GM18873 (cell line): ENCODE results near the gene APOA4.
"Not testable (repeated sequence)": the region's sequence is repeated elsewhere in the genome, so short reads cannot be mapped to it uniquely, and the experiment has no call there.

Experiments
- ATAC-seq: cut with Tn5 transposase; IDR thresholded peaks from one replicate; pipeline ENCODE4 v1.9.1; 2021; ENCODE audit warnings: mild to moderate bottlenecking, moderate library complexity, moderate number of reproducible peaks; ENCODE audit not compliant: unreplicated experiment, low FRiP score

The APOA4 gene

DNA sequence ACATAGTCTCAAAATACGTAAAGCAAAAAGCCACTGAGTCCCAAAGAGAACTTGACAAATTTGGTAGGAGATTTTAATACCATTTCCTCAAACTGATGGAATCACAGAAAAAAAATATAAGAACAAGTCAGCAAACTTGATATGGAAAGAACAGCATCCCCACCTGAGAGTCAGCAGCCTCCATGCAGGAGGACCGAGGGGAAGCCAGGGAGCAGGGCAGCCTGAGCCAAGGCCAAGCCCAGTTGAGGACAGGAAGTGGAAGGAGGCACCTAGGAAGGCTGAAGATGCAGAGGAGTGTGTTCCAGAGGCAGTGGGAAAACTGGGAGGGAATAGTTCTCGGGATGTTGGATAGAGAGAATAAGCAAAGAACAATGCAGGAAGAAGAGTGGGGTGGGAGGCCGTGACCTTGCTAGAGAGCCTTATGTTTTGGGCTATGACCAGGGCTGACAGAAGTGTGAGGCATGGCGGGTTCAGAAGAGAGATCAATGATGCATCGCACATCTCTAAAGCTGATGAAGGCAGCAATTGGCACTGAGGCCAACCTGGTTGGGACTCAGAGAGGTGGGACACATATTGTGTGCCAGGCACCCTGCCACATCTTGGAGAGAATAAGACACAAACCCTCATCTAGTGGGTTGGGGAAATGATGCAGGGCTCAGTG lies 15.4 kb downstream of the APOA4 start:
- ATAC-seq: no peak

DNA sequence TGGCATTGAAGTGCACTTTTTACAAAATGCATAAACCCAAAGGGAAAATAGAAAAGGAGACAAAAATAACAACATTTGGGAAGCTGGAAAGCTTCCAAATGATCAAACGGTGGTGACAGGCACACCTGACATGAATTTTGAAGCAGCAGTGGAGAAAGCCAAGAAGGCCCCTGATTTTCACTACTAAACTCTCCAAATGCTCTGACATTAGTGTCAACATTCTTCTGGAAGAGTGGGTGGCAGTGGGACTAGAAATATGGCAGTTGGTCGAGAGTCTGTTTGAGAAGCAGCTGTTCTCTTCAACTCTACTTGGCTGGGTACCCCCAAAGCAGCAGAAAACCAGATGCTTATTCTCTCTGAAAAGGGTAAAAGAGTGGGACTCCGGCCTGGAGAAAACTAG lies 19.1 kb downstream of the APOA4 start:
- ATAC-seq: no peak

DNA sequence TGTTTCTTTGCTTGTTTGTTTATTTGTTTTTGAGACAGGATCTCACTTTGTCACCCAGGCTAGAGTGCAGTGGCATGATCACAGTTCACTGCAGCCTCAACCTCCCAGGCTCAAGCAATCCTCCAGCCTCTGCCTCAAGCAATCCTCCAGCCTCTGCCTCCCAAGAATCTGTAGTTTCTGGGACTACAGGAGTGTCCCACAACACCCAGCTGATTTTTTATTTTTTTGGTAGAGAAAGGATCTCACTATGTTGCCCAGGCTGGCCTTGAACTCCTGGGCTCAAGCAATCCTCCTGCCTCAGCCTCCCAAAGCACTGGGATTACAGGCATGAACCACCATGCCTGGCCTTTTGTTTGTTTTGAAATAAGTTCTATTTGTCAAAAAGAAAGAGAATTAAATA lies 21.4 kb downstream of the APOA4 start:
- ATAC-seq: not testable (repeated sequence)

DNA sequence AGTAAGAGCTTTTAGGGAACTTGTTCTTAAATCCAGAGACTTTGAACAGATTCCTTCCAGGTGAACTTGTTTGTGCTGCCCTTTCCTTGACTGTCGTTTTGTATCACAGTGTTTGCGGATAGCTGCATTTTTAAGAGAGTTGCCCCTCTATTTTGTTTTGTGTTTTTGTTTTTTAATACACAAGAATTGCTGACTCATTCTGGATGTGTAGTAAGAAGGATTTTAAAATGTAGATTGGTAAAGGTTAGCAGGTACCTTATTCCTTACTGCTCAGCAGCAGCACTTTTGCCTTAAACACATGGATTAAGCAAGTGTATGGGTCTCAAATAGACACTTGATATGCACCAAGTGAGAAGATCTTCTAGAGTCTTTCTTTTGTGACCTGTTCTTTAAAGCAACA lies 22.5 kb downstream of the APOA4 start:
- ATAC-seq: no peak

DNA sequence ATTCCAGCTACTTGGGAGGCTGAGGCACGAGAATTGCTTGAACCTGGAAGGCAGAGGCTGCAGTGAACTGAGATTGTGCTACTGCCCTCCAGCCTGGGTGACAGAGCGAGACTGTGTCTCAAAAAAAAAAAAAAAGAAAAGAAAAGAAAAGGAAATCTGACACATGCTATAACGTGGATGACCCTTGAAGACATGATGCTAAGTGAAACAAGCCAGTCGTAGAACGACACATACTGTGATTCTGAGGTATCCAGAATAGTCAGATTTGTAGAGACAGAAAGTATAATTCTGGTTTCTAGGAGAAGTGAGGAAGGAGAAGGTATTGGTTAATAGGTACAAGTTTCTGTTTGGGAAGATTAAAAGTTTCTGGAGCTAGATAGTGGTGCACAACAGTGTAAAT lies 24.7 kb downstream of the APOA4 start:
- ATAC-seq: no peak

DNA sequence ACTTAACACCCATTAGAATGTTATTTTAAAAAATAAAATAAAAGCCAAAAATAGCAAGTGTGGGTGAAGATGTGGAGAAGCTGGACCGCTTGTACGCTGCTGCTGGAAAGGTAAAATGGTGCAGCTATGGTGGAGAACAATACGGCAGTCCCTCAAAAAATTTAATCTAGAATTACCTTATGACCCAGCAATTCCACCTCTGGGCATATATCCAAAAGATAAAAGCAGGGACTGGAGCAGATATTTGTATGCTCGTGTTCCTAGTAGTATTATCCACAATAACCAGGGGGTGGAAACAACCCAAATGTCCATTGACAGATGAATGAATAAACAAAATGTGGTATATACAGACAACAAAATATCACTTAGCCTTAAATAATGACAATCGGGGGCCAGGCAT lies 25.3 kb downstream of the APOA4 start:
- ATAC-seq: no peak

DNA sequence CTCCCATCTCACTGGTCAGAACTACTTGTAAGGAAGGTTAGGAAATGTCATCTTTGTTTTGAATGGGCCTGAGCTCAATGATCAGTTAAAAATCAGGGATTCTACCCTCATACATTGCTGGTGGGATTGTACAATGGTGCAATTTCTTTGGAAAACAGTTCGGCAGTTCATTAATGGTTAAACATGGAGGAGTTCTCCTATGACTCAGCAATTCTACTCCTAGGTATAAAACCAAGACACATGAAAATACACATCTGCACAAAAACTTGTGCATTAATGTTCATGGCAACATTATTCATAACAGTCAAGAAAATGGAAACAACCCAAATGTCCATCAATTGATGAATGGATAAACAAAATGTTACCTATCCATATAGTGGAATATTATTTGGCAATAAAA lies 26.6 kb downstream of the APOA4 start:
- ATAC-seq: no peak

DNA sequence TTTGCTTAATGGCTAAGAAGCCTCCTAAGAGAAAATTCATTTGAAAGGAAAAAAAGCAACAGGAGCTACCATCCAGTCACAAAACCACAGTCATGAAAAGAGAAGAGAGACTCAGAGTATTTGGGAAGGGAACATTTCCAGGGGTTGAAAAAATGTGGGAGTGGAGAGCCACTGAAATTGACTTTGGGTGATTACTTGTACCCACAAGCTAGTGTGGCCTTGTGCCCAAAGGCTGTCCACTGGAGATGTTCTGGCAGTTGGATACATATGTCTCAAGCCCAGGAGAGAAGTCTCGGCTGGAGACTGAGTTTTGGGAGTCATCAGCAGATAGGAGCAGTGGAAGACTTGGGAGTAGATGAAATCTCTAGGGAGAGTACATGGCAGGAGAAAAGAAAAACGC lies 28.3 kb downstream of the APOA4 start:
- ATAC-seq: no peak

DNA sequence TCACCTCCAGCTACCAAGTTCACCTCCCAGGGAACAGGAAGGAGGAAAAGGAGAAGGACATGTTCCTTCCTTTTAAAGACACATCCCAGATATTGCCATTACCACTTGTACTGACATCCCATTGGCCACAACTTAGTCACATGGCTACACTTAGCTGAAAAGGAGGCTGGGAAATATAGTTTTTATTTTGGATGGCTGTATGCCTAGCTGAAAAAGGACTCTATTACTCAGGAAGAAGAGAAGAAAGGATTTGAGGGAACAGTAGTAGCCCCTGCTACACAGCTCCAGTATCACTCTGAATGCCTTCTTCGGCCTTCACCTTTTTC lies 29.4 kb downstream of the APOA4 start:
- ATAC-seq: no peak

DNA sequence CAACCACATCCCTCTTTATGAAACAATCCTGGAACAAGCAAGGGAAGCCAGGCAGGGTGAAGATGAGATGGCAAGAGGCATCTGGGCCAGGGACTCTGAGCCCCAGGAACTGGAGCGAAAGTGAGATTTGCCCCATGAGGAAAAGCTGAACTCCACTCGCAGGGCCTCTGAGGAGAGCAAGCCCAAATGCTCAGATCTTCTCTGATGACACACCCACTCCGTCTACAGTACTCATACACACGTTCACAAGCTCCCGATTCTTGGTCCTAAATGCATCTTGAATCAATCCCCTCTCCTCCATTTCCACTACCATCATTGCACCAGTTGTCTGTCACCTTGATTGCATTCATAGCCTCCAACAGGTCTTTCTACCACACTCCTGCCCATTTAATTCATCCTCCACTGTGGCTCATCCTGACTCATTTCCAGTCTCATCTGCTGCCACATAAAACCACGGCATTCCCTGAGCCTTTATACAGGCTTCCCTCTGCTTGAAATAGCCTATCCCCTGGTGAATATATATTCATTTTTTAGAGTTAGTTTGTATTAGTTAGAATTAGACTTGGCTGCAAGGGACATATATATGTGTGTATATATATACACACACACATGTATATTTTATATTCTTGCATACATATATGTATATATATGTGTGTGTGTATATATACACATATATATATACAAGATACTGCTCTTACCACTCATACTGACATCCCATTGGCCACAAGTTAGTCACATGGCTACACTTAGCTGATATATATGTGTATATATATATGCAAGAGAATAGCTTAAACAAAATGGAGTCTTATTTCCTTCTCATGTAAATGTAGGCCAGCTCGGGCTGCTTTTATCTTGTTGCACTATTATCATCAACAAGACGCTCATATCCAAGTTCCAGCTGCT lies 30.0 kb downstream of the APOA4 start:
- ATAC-seq: no peak

DNA sequence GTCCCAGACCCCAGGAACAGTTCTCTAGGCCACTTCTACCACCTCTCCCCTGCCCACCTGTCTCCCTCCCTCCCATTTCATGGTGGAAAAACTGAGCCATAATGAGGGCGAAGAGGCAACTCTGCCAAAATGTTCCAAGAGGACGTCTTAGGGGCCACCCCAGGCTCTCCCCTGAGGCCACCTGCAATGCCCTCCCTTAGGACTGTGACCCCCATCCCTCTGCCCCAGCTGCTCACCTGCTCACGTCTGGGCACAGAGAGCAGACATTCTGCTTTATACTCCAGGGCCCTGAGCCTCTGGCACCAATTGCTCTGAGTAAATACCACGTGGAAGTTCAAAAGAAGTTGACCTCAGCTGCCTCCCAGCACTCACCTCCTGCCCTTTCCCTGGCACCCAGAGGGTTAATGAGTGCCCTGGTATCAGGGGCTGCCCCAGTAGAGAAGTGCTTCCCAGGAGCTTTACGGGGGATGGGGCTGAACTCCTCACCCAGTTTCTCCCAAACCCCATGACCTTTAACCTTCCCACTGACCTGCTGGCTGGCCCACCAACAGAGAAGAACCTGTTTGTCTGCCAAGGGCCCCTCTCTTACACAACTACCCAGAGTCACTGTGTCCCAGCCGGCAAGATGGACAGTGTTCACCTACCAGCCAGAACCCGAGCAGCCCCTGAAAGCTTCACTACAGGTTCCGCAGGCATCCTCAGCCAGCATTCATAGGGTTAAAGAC lies 30.8 kb downstream of the APOA4 start:
- ATAC-seq: no peak

DNA sequence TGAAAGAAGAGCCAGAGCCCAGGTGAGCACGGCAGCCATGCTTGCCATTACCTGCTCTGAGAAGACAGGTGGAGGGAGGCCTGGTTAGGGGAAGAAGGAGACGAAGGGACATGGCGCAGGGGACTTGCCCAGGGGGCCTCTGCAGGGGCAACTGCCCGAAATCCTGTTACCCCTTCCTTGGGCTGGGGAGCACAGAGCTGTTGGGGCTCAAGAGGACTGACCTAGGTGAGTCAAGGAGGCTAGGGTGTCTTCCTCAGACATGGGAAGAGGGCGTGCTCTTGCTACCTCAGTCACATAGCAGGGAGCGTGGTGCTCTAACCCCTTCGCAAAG lies 31.3 kb downstream of the APOA4 start, which contains the start of gene APOA5:
APOA5 (minus strand) TSS at position 67 of the 331 bp plus-strand sequence; CDS start at position 48, 19 bp downstream.
- no peak for ATAC-seq

DNA sequence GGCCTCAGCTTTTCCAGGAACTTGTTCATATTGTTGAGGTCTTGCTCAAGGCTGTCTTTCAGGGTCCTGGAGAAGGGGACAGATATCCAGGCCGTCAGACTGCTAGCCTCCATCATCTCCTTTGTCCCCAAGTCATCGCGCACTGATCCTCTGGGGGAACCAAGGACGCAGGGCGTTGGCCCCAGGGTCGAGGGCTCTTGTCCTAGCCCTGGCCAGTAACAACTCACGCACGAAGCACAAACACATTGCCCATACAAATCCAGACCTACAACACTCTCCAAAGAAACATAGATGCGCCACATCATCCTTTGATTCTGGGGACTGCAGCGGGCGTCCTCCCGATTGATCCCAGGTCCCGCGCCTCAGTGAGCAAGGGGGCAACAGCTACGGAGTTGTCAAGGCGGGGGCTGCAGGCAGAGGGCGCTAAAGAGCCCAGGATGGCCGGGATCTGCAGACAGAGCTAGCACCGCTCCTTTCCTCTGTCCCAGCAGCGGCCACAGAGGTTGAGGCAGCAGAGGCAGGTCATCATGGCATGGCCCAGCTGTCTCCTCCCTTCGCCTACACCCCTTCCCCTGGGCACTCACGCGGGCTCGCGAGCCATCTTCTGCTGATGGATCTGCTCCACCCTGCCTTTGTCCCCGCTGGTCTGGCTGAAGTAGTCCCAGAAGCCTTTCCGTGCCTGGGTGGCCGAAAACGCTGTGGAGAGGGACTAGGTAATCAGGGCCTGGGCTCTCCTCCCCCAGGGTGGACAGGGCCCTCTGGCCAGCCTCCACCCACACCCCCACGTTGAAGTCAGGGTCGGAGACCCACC lies 31.9 kb downstream of the APOA4 start:
- ATAC-seq: no peak

DNA sequence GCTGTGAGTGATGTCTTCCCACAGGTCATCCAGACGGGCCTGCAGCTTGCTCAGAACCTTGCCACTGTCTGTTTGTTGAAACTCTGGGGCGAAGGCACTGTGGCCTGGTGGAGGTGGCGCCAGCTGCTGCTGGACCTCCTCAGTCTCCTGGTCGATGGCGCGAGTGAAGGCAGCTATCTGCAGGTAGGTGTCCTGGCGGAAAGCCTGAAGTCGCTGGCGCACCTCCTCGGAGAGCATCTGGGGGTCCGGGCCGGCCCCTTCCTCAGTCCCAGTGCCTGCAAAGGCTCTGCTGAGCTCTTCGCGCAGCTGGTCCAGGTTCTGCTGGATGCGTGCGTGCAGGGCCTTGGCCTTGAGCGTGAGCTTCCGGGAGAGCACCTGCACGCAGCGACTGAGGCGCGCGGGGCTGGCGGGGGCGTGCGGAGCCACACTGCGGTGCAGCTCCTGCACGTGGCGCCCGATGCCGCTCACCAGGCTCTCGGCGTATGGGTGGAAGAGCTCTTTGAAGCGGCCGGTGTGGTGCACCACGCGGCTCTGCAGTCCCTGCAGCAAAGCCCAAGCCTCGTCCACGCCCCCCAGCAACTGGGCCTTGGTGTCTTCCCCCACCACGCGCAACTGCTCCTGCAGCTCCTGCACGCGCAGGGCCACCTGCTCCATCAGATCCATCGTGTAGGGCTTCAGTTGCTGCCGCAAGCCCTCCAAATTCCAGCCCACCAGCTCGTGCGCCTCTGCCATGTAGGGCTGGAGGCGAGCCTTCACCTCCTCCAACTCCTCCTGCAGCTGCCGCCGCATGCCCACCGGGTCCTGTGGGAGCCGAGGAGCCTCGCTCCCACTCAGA lies 32.7 kb downstream of the APOA4 start:
- ATAC-seq: no peak

DNA sequence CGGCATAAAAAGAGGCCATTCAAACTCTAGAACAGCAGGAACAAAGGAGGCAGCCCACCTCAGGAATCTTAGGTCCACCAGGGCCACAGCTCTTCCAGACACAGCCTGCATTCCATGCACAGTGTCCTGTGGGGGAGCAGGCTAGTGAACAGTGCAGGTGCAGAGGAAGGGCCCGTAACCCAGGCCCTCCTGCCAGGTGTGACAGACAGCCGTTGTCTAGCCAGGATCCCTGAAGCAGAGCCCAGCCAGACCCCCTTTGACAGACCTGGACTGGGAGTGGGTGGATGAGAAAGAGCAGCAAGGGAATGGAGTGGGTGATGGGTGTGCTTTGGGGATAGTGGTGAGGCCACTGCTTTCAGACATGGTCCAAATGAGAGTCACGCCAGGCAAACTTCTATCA lies 34.1 kb downstream of the APOA4 start:
- no peak for ATAC-seq

DNA sequence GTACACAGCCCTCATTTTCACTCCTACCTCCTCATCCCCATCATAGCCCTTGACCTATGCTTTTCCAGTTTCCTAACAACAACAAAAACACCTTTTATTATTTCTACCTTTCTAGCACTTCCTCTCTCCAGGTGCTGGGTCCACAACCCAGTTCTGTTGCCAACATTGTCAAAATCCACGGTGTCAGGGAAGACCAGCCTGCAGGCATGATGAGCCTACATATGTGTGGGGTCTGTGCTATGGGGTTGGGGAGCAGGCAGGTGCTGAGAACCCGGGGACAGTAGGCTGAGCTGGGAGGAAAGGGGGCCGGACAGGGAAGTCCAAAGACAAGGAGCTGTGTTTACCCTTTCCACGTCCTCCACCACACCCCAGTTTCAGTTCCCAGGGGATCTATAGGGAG lies 34.6 kb downstream of the APOA4 start:
- no peak for ATAC-seq

DNA sequence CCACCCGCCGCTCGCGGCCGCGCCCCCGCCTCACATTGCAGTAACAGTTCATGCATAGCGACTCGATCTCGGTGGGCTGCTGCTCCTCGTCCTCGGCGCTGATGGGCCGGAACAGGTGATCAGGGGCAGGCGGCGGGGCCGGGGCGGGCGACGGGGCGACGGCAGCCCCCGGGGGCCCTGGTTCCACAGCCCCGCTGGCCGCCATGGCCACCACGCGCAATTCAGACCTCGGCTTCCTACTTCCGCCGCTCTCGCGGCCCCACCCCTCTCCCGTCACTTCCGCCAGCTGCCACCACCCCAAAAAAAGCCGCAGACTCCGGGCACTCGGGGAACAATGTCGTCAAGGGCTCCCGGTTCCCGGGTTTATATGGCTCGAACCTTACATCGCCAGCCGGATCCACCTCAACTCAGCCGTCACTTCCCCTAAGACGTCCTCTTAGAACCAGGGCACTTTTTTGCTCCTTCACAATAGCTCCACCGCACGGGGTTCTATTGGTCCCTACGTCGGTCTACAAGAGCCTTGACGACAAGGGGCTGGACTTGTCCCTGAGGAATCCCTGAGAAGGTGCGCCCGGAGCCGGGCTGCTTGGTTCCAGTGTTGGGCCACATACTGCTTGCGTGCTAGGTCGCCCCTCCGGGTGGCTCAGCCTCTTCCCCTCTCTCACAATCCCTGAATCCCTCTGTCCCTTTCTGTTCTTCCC lies 35.2 kb downstream of the APOA4 start, which contains the start of gene ZPR1:
ZPR1 (minus strand) TSS at position 238 of the 701 bp plus-strand sequence; CDS start at position 205, 33 bp downstream.
- no peak for ATAC-seq

DNA sequence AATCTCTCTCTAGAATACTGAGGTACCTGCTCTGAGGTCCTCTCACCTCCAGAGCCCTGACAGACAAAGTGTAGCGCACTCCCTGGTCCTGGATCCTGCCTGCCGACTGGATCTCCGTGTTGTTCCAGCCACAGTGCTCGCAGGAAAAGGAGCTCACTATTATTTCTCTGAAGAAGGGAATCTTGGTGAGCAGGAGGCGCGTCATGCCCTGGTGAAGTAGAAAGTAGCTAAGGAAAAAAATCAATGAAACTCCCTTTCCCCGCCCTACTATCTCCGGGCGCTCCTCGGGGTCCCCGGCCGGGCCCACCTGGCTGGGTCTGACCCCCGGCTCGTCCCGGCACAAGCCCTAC lies 35.7 kb downstream of the APOA4 start:
- ATAC-seq: no peak

DNA sequence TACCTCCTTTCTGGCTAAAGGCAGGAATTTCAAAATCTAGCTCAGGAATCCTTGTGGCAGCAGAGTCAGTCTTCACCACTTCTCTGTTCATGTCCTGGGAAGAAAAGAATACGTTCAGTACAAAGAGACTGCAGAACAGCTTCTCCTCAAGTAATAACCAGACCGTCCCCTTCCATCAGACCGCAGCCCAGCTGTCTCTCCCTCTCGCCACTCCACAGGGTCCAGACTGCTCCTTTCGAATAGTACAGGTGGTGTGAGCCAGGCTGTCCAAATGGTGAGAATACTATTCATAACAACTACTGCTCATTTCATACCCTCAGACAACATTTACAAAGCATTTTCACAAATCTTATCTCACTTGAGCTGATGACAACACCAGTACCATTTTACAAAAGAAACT lies 36.1 kb downstream of the APOA4 start:
- ATAC-seq: no peak
